H1 (cell line): ENCODE results near the gene UBE2V1. TPM values are rescaled to one million over a fixed set of nuclear protein-coding genes. Genes with fewer than 3 reads are reported as not detected.

Experiments
- CTCF ChIA-PET: fragments of 300-600 bp; sonication (Branson Sonifier 250); formaldehyde crosslinking; loops from one replicate; lab custom pipeline; 2021; ENCODE audit not compliant: partially characterized antibody; lab: Charles Lee
- POLR2A ChIA-PET: fragments of 300-600 bp; sonication (Branson Sonifier 250); formaldehyde crosslinking; loops from one replicate; lab custom pipeline; 2021; ENCODE audit warnings: inconsistent platforms; ENCODE audit not compliant: partially characterized antibody; lab: Charles Lee
- DNase-seq, 2 experiments: peaks; one replicate each; pipeline versions ENCODE4 v3.0.0 to v3.0.0-alpha.2; 2010 to 2022; ENCODE audit warnings: low spot score in 2 of 2, low read depth in 1 of 2, mixed read lengths in 1 of 2
- FAIRE-seq: peaks from 2 replicates; lab custom pipeline; 2011; peaks lifted over from hg19 to GRCh38; lab: Jason Lieb, UNC
- H2AFZ ChIP-seq: 2 replicates; pipeline ENCODE4 v1.8.1; 2012; ENCODE audit warnings: low read length, inconsistent platforms
- H2AK5ac ChIP-seq: 2 replicates; pipeline ENCODE4 v1.6.1; 2013; ENCODE audit warnings: low read depth, low read length
- H2BK120ac ChIP-seq: replicated peaks from 2 replicates; pipeline ENCODE3; 2013; ENCODE audit warnings: low read depth, low read length, inconsistent platforms
- H2BK12ac ChIP-seq: 2 replicates; pipeline ENCODE4 v1.6.1; 2013; ENCODE audit warnings: low read depth, low read length
- H2BK15ac ChIP-seq: 2 replicates; pipeline ENCODE4 v1.6.1; 2013; ENCODE audit warnings: low read length
- H2BK20ac ChIP-seq: 2 replicates; pipeline ENCODE4 v1.6.1; 2013; ENCODE audit warnings: low read length
- H2BK5ac ChIP-seq: 2 replicates; pipeline ENCODE4 v1.6.1; 2013; ENCODE audit warnings: low read depth, low read length
- H3K14ac ChIP-seq: 2 replicates; pipeline ENCODE4 v1.6.1; 2013; ENCODE audit warnings: inconsistent platforms; ENCODE audit not compliant: insufficient read length
- H3K18ac ChIP-seq: 2 replicates; pipeline ENCODE4 v1.6.1; 2013; ENCODE audit warnings: low read length; ENCODE audit errors: extremely low read depth
- H3K23ac ChIP-seq: 2 replicates; pipeline ENCODE4 v1.6.1; 2013; ENCODE audit warnings: inconsistent platforms; ENCODE audit not compliant: insufficient read length
- H3K23me2 ChIP-seq: 2 replicates; pipeline ENCODE4 v1.6.1; 2013; ENCODE audit warnings: low read depth, low read length
- H3K27ac ChIP-seq: 2 replicates; pipeline ENCODE4 v1.6.1; 2011; ENCODE audit warnings: low read depth, low read length, inconsistent platforms
- H3K27me3 ChIP-seq, 4 experiments: replicated peaks in 1 of 4; 1 replicate in 1 of 4; 2 replicates in 3 of 4; pipeline versions ENCODE4 v1.6.1 to v1.8.1; 2011 to 2013; ENCODE audit warnings: low read length in 3 of 4, mild to moderate bottlenecking in 3 of 4, inconsistent platforms in 2 of 4, mixed read lengths in 2 of 4, moderate library complexity in 1 of 4; ENCODE audit not compliant: control insufficient read depth in 3 of 4, insufficient read depth in 3 of 4; ENCODE audit errors: extremely low read depth in 1 of 4
- H3K36me3 ChIP-seq, 4 experiments: 2 replicates each; pipeline versions ENCODE4 v1.6.1 to v1.8.1; 2011 to 2013; ENCODE audit warnings: mild to moderate bottlenecking in 4 of 4, low read length in 3 of 4, moderate library complexity in 2 of 4, control low read depth in 1 of 4, inconsistent platforms in 1 of 4; ENCODE audit not compliant: insufficient read depth in 4 of 4, control insufficient read depth in 2 of 4
- H3K4ac ChIP-seq: replicated peaks from 2 replicates; pipeline ENCODE3; 2013; ENCODE audit warnings: low read length, low read depth, mixed read lengths, inconsistent platforms; ENCODE audit not compliant: insufficient read length
- H3K4me1 ChIP-seq, 4 experiments: replicated peaks in 1 of 4; 1 replicate in 1 of 4; 2 replicates in 3 of 4; pipeline versions ENCODE4 v1.6.1 to v1.8.1; 2011 to 2013; ENCODE audit warnings: low read length in 3 of 4, inconsistent platforms in 2 of 4, mixed read lengths in 1 of 4; ENCODE audit not compliant: insufficient read depth in 4 of 4, control insufficient read depth in 3 of 4
- H3K4me2 ChIP-seq, 2 experiments: 2 replicates each; pipeline versions ENCODE4 v1.6.1 to v1.8.1; 2011 to 2013; ENCODE audit warnings: low read depth in 2 of 2, low read length in 2 of 2, control low read depth in 1 of 2, inconsistent platforms in 1 of 2, mild to moderate bottlenecking in 1 of 2; ENCODE audit not compliant: insufficient read depth in 1 of 2
- H3K4me3 ChIP-seq, 4 experiments: fragments of 200-600, 300-600 bp in 1 of 4; sonication (generic), shearing (Covaris generic), sonication (Bioruptor Twin) in 1 of 4; 2 replicates each; pipeline versions ENCODE4 v1.5.1 to v1.8.1; 2011 to 2016; ENCODE audit warnings: low read length in 4 of 4, low read depth in 3 of 4, control low read depth in 2 of 4, inconsistent platforms in 2 of 4, mild to moderate bottlenecking in 2 of 4, mixed read lengths in 1 of 4, moderate library complexity in 1 of 4; ENCODE audit not compliant: insufficient read depth in 2 of 4; ENCODE audit errors: extremely low read depth in 1 of 4
- H3K56ac ChIP-seq: replicated peaks from 2 replicates; pipeline ENCODE3; 2013; ENCODE audit warnings: low read depth, mild to moderate bottlenecking, mixed read lengths, low read length, inconsistent platforms; ENCODE audit not compliant: insufficient read length
- H3K79me1 ChIP-seq: 2 replicates; pipeline ENCODE4 v1.6.1; 2013; ENCODE audit warnings: low read depth, low read length, control low read depth
- H3K79me2 ChIP-seq, 2 experiments: 2 replicates each; pipeline versions ENCODE4 v1.6.1 to v1.8.1; 2012 to 2013; ENCODE audit warnings: low read length in 2 of 2, mild to moderate bottlenecking in 2 of 2, inconsistent platforms in 1 of 2; ENCODE audit not compliant: insufficient read depth in 2 of 2, control insufficient read depth in 1 of 2
- H3K9ac ChIP-seq, 4 experiments: replicated peaks in 1 of 4; 1 replicate in 1 of 4; 2 replicates in 3 of 4; pipeline versions ENCODE4 v1.6.1 to v1.8.1; 2011 to 2013; ENCODE audit warnings: low read depth in 3 of 4, low read length in 3 of 4, control low read depth in 2 of 4, mild to moderate bottlenecking in 2 of 4, moderate library complexity in 2 of 4, inconsistent platforms in 1 of 4; ENCODE audit errors: extremely low read depth in 1 of 4
- H3K9me3 ChIP-seq, 2 experiments: 2 replicates each; pipeline versions ENCODE4 v1.6.1 to v1.8.1; 2012 to 2013; ENCODE audit warnings: mild to moderate bottlenecking in 2 of 2, moderate library complexity in 2 of 2, control low read depth in 1 of 2, inconsistent platforms in 1 of 2, low read depth in 1 of 2, low read length in 1 of 2, mixed read lengths in 1 of 2; ENCODE audit not compliant: insufficient read depth in 2 of 2
- H4K20me1 ChIP-seq, 2 experiments: replicated peaks in 1 of 2; 2 replicates each; pipeline versions ENCODE3 to v1.8.1; 2011 to 2013; ENCODE audit warnings: inconsistent platforms in 2 of 2, low read length in 2 of 2, mild to moderate bottlenecking in 1 of 2; ENCODE audit not compliant: insufficient read depth in 2 of 2, control insufficient read depth in 1 of 2
- H4K5ac ChIP-seq: 2 replicates; pipeline ENCODE4 v1.6.1; 2013; ENCODE audit warnings: low read length, low read depth, mixed read lengths, inconsistent platforms; ENCODE audit not compliant: insufficient read length
- H4K8ac ChIP-seq: 2 replicates; pipeline ENCODE4 v1.8.0; 2013; ENCODE audit warnings: mild to moderate bottlenecking, moderate library complexity, low read length, inconsistent platforms; ENCODE audit not compliant: insufficient read depth; ENCODE audit errors: extremely low read depth
- H4K91ac ChIP-seq: replicated peaks from 2 replicates; pipeline ENCODE3; 2013; ENCODE audit warnings: low read length, mixed read lengths, inconsistent platforms; ENCODE audit not compliant: insufficient read length
- HDAC6 ChIP-seq: IDR thresholded peaks from one replicate; pipeline ENCODE4 v1.7.1; 2012; ENCODE audit warnings: low read depth, mild to moderate bottlenecking, inconsistent platforms, low read length, moderate library complexity
- NRF1 ChIP-seq: IDR thresholded peaks from 2 replicates; pipeline ENCODE4 v1.6.1; 2011; ENCODE audit warnings: mild to moderate bottlenecking, low read depth, low read length, improper control_type of control experiment
- PHF8 ChIP-seq: fragments of 200-600 bp; sonication (generic); conservative IDR thresholded peaks from 2 replicates; pipeline ENCODE4 v1.7.1; 2012; ENCODE audit warnings: low read depth, mild to moderate bottlenecking, inconsistent platforms, low read length, moderate library complexity
- SP4 ChIP-seq: IDR thresholded peaks from 2 replicates; pipeline ENCODE4 v1.6.1; 2012; ENCODE audit warnings: low read length, inconsistent platforms
- TBP ChIP-seq: IDR thresholded peaks from 2 replicates; pipeline ENCODE4 v1.6.1; 2011; ENCODE audit warnings: low read depth, low read length, improper control_type of control experiment
- WGBS, 2 experiments: shearing (Covaris generic) in 1 of 2; methylation state at CpG; one replicate each; pipeline versions ENCODE4 v1.1.6 to v1.1.7; 2013 to 2015; ENCODE audit warnings: low lambda C conversion rate in 2 of 2, mixed read lengths in 2 of 2, inconsistent platforms in 1 of 2, low coverage in 1 of 2, missing lambda C conversion rate in 1 of 2; ENCODE audit not compliant: insufficient replicate concordance in 2 of 2, insufficient coverage in 1 of 2, insufficient read length in 1 of 2; ENCODE audit errors: extremely low coverage in 1 of 2, missing lambda C conversion rate in 1 of 2; 5-methylcytosine and 5-hydroxymethylcytosine counted together
- polyA plus RNA-seq, 7 experiments: library from polyadenylated mRNA; depleted of rRNA in 3 of 7; stranded (reverse) in 5 of 7; unstranded in 2 of 7; fragments of >200 nt in 5 of 7; fragments of 200-250 nt in 2 of 7; gene quantifications; 1 replicate in 5 of 7; 2 replicates in 1 of 7; 4 replicates in 1 of 7; pipeline versions ENCODE4 v1.2.1 to v1.2.3, GENCODE V29; 2011 to 2013; ENCODE audit warnings: missing spikeins in 2 of 7, mixed read lengths in 2 of 7
- total RNA-seq: library from RNA; stranded (reverse); fragmentation: NEBNext Ultra II Directional; extraction: Animal tissue kit (Norgen Biotek cat#: 25700); gene quantifications from 2 replicates; pipeline ENCODE4 v1.2.1, GENCODE V29; 2021

UBE2V1 gene
- total and polyA plus RNA-seq, 2 of the 8 experiments (the other 6 are each of a cell fraction or from before 2014, with no cell fraction given) = 141 to 184 TPM

GRCh38 chr20:50036703-50037102 is 76.2 kb downstream of the UBE2V1 start:
- no peaks in the 10 kb centered on the region for H4K20me1 ChIP-seq
- DNase-seq (no peak), FAIRE-seq (no peak)
- H3K27ac ChIP-seq = no peak overlapping the region
- H3K79me1 ChIP-seq = no peaks in the 10 kb centered on the region
- H4K8ac ChIP-seq = no peak overlapping the region
- 81% methylated on average over 3 of the region's 3 CpGs; no CpG with 5 or more reads in 1 of the 2 experiments for WGBS, 2 experiments
- H2BK12ac ChIP-seq = no peak overlapping the region
- H2BK15ac ChIP-seq = no peak overlapping the region
- ChIA-PET POLR2A (interaction anchor here (0.9 to 3.7 kb wide), 6 partner anchors 35 to 55 kb away, joined by 3 to 15 read pairs (median 5); partner anchors contain the start of gene SNAI1), CTCF (interaction anchor here (0.9 to 2.9 kb wide), 7 partner anchors 18 to 72 kb away, joined by 3 to 13 read pairs (median 5); no protein-coding TSS in a partner anchor)
- H3K36me3 ChIP-seq = no peaks in the 10 kb centered on the region
- no peak overlapping the region for H3K56ac ChIP-seq
- H4K5ac ChIP-seq = no peak overlapping the region
- no peak overlapping the region for H2AFZ ChIP-seq
- H3K23me2 ChIP-seq = no peaks in the 10 kb centered on the region
- H2BK5ac ChIP-seq = no peak overlapping the region
- H3K14ac ChIP-seq = no peak overlapping the region
- no peak overlapping the region for H3K4me3 ChIP-seq
- no peaks in the 10 kb centered on the region for H3K27me3 ChIP-seq
- H2BK20ac ChIP-seq = 0 out of 2 replicates have a peak overlapping the region, but pooled peaks have one; percentile 55
- no peak overlapping the region for H2AK5ac ChIP-seq
- no peak overlapping the region for H3K9ac ChIP-seq
- H3K4me2 ChIP-seq = no peak overlapping the region
- H3K4ac ChIP-seq = no peak overlapping the region
- H3K9me3 ChIP-seq = no peaks in the 10 kb centered on the region
- H3K18ac ChIP-seq = no peak overlapping the region
- H2BK120ac ChIP-seq = no peak overlapping the region
- no peak overlapping the region for H4K91ac ChIP-seq
- H3K23ac ChIP-seq = no peak overlapping the region
- peaks cover 0 to 14% (median 5%) of the 10 kb centered on the region in 4 experiments; a peak in 4 of 7 replicates for H3K4me1 ChIP-seq
- no peaks in the 10 kb centered on the region for H3K79me2 ChIP-seq
- TF ChIP-seq HDAC6 (no peak), TBP (no peak), PHF8 (no peak), SP4 (no peak), NRF1 (no peak)
